HL-60 (cell line): ENCODE results near the gene CCDC15.
"Not testable (repeated sequence)": the region's sequence is repeated elsewhere in the genome, so short reads cannot be mapped to it uniquely, and the experiment has no call there.

Experiments
- TF ChIP-seq, protein P1 (sequence below): IDR thresholded peaks from one replicate; pipeline ENCODE4 v1.5.1; 2011; ENCODE audit warnings: low read length, control low read depth, inconsistent platforms; ENCODE audit not compliant: insufficient read depth
- TF ChIP-seq, protein P2 (sequence below): IDR thresholded peaks from 2 replicates; pipeline ENCODE4 v1.6.1; 2012; ENCODE audit warnings: low read depth; ENCODE audit not compliant: insufficient replicate concordance

DNA sequence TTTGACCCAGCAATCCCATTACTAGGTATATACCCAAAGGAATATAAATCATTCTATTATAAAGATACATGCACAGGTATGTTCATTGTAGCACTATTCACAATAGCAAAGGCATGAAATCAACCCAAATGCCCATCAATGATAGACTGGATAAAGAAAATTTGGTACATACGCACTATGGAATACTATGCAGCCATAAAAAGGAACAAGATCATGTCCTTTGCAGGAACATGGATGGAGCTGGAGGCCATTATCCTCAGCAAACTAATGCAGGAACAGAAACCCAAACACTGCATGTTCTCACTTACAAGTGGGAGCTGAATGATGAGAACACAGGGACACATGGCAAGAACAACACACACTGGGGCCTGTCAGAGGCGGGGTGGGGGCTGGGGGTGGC, 102.1 kb downstream of the CCDC15 start:
- TF ChIP-seq, protein P1, sequence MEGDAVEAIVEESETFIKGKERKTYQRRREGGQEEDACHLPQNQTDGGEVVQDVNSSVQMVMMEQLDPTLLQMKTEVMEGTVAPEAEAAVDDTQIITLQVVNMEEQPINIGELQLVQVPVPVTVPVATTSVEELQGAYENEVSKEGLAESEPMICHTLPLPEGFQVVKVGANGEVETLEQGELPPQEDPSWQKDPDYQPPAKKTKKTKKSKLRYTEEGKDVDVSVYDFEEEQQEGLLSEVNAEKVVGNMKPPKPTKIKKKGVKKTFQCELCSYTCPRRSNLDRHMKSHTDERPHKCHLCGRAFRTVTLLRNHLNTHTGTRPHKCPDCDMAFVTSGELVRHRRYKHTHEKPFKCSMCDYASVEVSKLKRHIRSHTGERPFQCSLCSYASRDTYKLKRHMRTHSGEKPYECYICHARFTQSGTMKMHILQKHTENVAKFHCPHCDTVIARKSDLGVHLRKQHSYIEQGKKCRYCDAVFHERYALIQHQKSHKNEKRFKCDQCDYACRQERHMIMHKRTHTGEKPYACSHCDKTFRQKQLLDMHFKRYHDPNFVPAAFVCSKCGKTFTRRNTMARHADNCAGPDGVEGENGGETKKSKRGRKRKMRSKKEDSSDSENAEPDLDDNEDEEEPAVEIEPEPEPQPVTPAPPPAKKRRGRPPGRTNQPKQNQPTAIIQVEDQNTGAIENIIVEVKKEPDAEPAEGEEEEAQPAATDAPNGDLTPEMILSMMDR: not testable (repeated sequence)
- TF ChIP-seq, protein P2, sequence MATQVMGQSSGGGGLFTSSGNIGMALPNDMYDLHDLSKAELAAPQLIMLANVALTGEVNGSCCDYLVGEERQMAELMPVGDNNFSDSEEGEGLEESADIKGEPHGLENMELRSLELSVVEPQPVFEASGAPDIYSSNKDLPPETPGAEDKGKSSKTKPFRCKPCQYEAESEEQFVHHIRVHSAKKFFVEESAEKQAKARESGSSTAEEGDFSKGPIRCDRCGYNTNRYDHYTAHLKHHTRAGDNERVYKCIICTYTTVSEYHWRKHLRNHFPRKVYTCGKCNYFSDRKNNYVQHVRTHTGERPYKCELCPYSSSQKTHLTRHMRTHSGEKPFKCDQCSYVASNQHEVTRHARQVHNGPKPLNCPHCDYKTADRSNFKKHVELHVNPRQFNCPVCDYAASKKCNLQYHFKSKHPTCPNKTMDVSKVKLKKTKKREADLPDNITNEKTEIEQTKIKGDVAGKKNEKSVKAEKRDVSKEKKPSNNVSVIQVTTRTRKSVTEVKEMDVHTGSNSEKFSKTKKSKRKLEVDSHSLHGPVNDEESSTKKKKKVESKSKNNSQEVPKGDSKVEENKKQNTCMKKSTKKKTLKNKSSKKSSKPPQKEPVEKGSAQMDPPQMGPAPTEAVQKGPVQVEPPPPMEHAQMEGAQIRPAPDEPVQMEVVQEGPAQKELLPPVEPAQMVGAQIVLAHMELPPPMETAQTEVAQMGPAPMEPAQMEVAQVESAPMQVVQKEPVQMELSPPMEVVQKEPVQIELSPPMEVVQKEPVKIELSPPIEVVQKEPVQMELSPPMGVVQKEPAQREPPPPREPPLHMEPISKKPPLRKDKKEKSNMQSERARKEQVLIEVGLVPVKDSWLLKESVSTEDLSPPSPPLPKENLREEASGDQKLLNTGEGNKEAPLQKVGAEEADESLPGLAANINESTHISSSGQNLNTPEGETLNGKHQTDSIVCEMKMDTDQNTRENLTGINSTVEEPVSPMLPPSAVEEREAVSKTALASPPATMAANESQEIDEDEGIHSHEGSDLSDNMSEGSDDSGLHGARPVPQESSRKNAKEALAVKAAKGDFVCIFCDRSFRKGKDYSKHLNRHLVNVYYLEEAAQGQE: not testable (repeated sequence)
